Heart left ventricle (tissue), 13 donors: Measurements from ENCODE around the gene SIPA1L2.

Source experiments
- CTCF ChIP-seq, 12 donors: fragments of 200-600 bp; sonication (generic) in 4 of 12; IDR thresholded peaks; one replicate each; pipeline versions ENCODE4 v1.5.0 to v1.8.0; 2018 to 2022; ENCODE audit warnings: antibody characterized with exemption in 12 of 12, mild to moderate bottlenecking in 5 of 12
- POLR2A ChIP-seq, 2 donors: fragments of 450-650 bp; IDR thresholded peaks; one replicate each; pipeline ENCODE4 v1.6.1; 2017; ENCODE audit warnings: antibody characterized with exemption in 2 of 2, mild to moderate bottlenecking in 2 of 2, moderate library complexity in 2 of 2
- donor health status: ischemic (EF 13 %, LVEDD 7.1; RV severe dilation, severe dysfunction).
- donor health status: DM: no; HTN: yes; CAD: no.
- donor health status: DM: no; HTN: no; CAD: no.
- donor health status: ischemic (EF 25% LVEDD 6.9; RV normal size, moderate dysfunction).
- donor health status: ischemic (EF 25% LVEDD 5.7; RV mildly dilated, moderate dysfunction).
- donor health status: ischemic (EF 35%, LVEDD 5.7; RV mildly dilated, moderate dysfunction).
- donor health status: nonischemic (EF 11% LVEDD 7.7; RV severe dilation, severe dysfunction).
- donor health status: DM: yes; HTN: yes; CAD: no.
- donor health status: PGD.
- donor health status: ischemic (EF 29% LVEDD 5.4; RV normal size, mild dysfunction).
- donor health status: nonischemic (EF 23%, LVEDD 6.1; RV moderate dilation, normal function).

- TF ChIP-seq CTCF (IDR thresholded peaks at IDR 0.05) (no peak), POLR2A (IDR thresholded peaks at IDR 0.05) (no peak)
These were observed 44.4 kb downstream of the SIPA1L2 start for GRCh38 chr1:232585486-232585885.
